Measurements from ENCODE around the gene DUX4.
"Not testable (repeated sequence)": the region's sequence is repeated elsewhere in the genome, so short reads cannot be mapped to it uniquely, and the experiment has no call there.

- not testable (repeated sequence) for TF ChIP-seq ZFX (IDR thresholded peaks at IDR 0.05; ENCODE audit: borderline replicate concordance); CTCF (IDR thresholded peaks at IDR 0.05)
These were observed 7.4 kb downstream of the DUX4 start for GRCh38 chr4:190180947-190181346.
